A673 (cell line): Measurements from ENCODE around the gene PNMA8A.

ENCODE experiments used
- CTCF ChIP-seq: fragments of 300-800, 200-600 bp; sonication (generic); conservative IDR thresholded peaks from 2 replicates; pipeline ENCODE4 v1.5.1; 2017; ENCODE audit warnings: low read depth, mild to moderate bottlenecking, antibody characterized with exemption, low read length, moderate library complexity, mixed read lengths
- EZH2 ChIP-seq: fragments of 200-600 bp; sonication (generic); IDR thresholded peaks from 2 replicates; pipeline ENCODE4 v1.6.1; 2017; ENCODE audit warnings: borderline replicate concordance, low read depth, mild to moderate bottlenecking, mixed read lengths, antibody characterized with exemption, low read length; ENCODE audit not compliant: poor library complexity, severe bottlenecking

GRCh38 chr19:46488551-46488950 is 17.2 kb upstream of the PNMA8A start:
- no peak for TF ChIP-seq CTCF
- TF ChIP-seq EZH2: no peak
